OCI-LY1 (cell line): Measurements from ENCODE around the gene PLEKHF1.

Experiments used
- EZH2 ChIP-seq: fragments of 200-600 bp; sonication (generic), shearing (Covaris generic); IDR thresholded peaks from 2 replicates; pipeline ENCODE4 v1.8.0; 2017; ENCODE audit warnings: borderline replicate concordance, mixed run types, mild to moderate bottlenecking, antibody characterized with exemption, low read length, moderate library complexity, mixed read lengths
- TF ChIP-seq, protein P1 (sequence below): fragments of 200-600 bp; sonication (generic), shearing (Covaris generic); IDR thresholded peaks from 2 replicates; pipeline ENCODE4 v1.5.1; 2017; ENCODE audit warnings: mild to moderate bottlenecking, antibody characterized with exemption, low read length, moderate library complexity, mixed read lengths

DNA sequence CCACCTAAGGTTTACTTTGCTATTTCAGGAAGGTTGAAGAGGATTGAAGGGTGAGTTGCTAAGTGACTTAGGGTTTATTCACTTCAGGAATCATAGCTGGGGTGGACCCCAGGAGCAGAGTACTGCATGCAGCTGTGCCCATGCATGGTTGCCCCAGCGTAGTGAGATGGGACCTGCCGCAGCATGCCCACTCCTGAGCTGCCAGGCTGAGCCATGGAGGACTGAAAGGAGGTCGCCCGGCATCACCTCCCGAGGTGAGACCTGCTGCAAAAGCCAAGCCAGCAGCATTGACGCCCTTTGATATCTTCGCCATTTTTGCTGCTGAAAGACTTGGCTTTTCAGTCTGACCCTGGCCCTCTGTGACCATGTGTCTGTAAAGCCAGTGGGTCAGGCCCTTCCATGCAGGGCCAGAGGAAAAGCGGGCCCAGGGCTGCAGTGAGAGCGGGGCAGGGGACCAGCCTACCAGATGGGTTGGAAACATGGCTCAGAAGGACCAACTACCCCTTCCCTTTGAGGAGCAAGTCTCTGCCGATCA lies 49.3 kb upstream of the PLEKHF1 start:
- TF ChIP-seq, protein P1, sequence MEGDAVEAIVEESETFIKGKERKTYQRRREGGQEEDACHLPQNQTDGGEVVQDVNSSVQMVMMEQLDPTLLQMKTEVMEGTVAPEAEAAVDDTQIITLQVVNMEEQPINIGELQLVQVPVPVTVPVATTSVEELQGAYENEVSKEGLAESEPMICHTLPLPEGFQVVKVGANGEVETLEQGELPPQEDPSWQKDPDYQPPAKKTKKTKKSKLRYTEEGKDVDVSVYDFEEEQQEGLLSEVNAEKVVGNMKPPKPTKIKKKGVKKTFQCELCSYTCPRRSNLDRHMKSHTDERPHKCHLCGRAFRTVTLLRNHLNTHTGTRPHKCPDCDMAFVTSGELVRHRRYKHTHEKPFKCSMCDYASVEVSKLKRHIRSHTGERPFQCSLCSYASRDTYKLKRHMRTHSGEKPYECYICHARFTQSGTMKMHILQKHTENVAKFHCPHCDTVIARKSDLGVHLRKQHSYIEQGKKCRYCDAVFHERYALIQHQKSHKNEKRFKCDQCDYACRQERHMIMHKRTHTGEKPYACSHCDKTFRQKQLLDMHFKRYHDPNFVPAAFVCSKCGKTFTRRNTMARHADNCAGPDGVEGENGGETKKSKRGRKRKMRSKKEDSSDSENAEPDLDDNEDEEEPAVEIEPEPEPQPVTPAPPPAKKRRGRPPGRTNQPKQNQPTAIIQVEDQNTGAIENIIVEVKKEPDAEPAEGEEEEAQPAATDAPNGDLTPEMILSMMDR = no peak
- no peak for TF ChIP-seq EZH2
